Tibial nerve (tissue), 4 donors: Measurements from ENCODE around the gene KCNK13. TPM values are rescaled to one million over a fixed set of nuclear protein-coding genes. Genes with fewer than 3 reads are reported as not detected.
"Not testable (repeated sequence)": the region's sequence is repeated elsewhere in the genome, so short reads cannot be mapped to it uniquely, and the experiment has no call there.

Source experiments
- DNase-seq, 2 donors: peaks; one replicate each; pipeline ENCODE4 v3.0.0-alpha.2; 2019; ENCODE audit warnings: low spot score in 2 of 2
- H3K27ac ChIP-seq, 4 donors: fragments of 200-600 bp; sonication (generic) in 3 of 4; one replicate each; pipeline ENCODE4 v1.5.1; 2017 to 2019; ENCODE audit warnings: mild to moderate bottlenecking in 1 of 4
- H3K27me3 ChIP-seq, 2 donors: fragments of 200-600 bp; sonication (generic) in 1 of 2; one replicate each; pipeline versions ENCODE4 v1.5.1 to v1.6.0; 2017 to 2019
- H3K36me3 ChIP-seq, 3 donors: fragments of 200-600 bp; sonication (generic); one replicate each; pipeline ENCODE4 v1.5.1; 2018 to 2019
- H3K4me1 ChIP-seq, 4 donors: fragments of 200-600 bp; sonication (generic) in 3 of 4; one replicate each; pipeline ENCODE4 v1.5.1; 2017 to 2019
- H3K4me3 ChIP-seq, 4 donors: fragments of 200-600 bp; sonication (generic) in 3 of 4; one replicate each; pipeline ENCODE4 v1.5.1; 2017 to 2019; ENCODE audit warnings: mild to moderate bottlenecking in 1 of 4, moderate library complexity in 1 of 4
- H3K9me3 ChIP-seq, 4 donors: fragments of 200-600 bp; sonication (generic) in 3 of 4; one replicate each; pipeline ENCODE4 v1.5.1; 2017 to 2019
- EP300 ChIP-seq, 2 donors: sonication (generic); formaldehyde crosslinking; IDR thresholded peaks; one replicate each; pipeline ENCODE4 v1.6.1; 2017; ENCODE audit warnings: antibody characterized with exemption in 2 of 2, mild to moderate bottlenecking in 1 of 2
- POLR2A ChIP-seq, 2 donors: fragments of 450-650 bp; IDR thresholded peaks; one replicate each; pipeline ENCODE4 v1.6.1; 2017; ENCODE audit warnings: antibody characterized with exemption in 2 of 2, mild to moderate bottlenecking in 2 of 2, moderate library complexity in 2 of 2
- WGBS, 2 donors: methylation state at CpG; one replicate each; pipeline ENCODE4 v1.1.5; 2018; 5-methylcytosine and 5-hydroxymethylcytosine counted together
- total RNA-seq, 4 donors: library from RNA; depleted of rRNA; stranded (reverse); fragments of >200 nt; gene quantifications; one replicate each; pipeline ENCODE4 v1.1.0, GENCODE V29; 2016
- TF ChIP-seq, protein P1 (sequence below), 5 experiments: fragments of 200-600 bp in 3 of 5; fragments of 450-650 bp in 2 of 5; sonication (generic) in 3 of 5; IDR thresholded peaks; one replicate each; pipeline ENCODE4 v1.5.1; 2016 to 2019; ENCODE audit warnings: antibody characterized with exemption in 5 of 5, mild to moderate bottlenecking in 3 of 5, moderate library complexity in 2 of 5

The KCNK13 gene
- total RNA-seq, 4 donors from 2014 or later = 0.20 to 3.6 (median 0.53) TPM

DNA sequence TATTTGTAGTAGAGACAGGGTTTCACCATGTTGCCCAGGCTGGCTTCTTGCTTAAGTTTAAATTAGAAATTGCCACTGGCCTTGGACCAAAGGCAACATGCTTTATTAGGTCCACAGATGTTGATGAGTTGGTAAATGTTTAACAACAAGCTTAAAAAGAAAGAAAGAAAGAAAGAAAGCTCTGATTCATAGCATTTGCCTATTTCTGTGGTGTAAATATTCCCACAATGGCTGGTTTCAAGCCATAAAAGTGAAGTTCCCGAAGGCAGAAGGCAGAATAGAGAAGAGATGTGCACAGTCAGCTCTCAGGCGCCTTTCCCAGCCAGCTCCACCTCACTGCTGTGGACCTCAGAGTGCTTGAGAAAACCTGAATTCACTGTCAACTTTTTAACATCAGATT lies 26.4 kb downstream of the KCNK13 start:
- no peaks in the 10 kb centered on the region for H3K36me3 ChIP-seq
- no peak for DNase-seq
- H3K4me3 ChIP-seq = no peak overlapping the region
- no peaks in the 10 kb centered on the region for H3K27me3 ChIP-seq
- no peaks in the 10 kb centered on the region for H3K4me1 ChIP-seq
- TF ChIP-seq EP300 (IDR thresholded peaks at IDR 0.05) (no peak), POLR2A (IDR thresholded peaks at IDR 0.05) (no peak)
- TF ChIP-seq, protein P1, sequence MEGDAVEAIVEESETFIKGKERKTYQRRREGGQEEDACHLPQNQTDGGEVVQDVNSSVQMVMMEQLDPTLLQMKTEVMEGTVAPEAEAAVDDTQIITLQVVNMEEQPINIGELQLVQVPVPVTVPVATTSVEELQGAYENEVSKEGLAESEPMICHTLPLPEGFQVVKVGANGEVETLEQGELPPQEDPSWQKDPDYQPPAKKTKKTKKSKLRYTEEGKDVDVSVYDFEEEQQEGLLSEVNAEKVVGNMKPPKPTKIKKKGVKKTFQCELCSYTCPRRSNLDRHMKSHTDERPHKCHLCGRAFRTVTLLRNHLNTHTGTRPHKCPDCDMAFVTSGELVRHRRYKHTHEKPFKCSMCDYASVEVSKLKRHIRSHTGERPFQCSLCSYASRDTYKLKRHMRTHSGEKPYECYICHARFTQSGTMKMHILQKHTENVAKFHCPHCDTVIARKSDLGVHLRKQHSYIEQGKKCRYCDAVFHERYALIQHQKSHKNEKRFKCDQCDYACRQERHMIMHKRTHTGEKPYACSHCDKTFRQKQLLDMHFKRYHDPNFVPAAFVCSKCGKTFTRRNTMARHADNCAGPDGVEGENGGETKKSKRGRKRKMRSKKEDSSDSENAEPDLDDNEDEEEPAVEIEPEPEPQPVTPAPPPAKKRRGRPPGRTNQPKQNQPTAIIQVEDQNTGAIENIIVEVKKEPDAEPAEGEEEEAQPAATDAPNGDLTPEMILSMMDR (IDR thresholded peaks at IDR 0.05) = no peak
- H3K27ac ChIP-seq = no peak overlapping the region
- WGBS, 2 donors = 60 to 74% methylated on average over 2 of the region's 2 CpGs
- H3K9me3 ChIP-seq = no peaks in the 10 kb centered on the region

DNA sequence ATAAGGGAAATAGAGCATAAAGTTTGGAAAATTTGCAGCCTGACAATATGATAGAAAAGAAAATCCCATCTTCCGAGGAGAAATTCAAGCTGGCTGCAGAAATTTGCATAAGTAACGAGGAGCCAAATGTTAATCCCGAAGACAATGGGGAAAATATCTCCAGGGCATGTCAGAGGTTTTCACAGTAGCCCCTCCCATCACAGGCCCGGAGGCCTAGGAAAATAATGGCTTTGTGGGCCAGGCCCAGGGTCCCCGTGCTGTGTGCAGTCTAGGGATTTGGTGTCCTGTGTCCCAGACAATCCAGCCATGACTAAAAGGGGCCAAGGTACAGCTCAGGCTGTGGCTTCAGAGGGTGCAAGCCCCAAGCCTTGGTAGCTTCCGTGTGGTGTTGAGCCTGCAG lies 27.7 kb downstream of the KCNK13 start:
- H3K27ac ChIP-seq, H3K4me3 ChIP-seq, H3K27me3 ChIP-seq, H3K4me1 ChIP-seq, H3K36me3 ChIP-seq, DNase-seq, H3K9me3 ChIP-seq: not testable (repeated sequence)
- 46 to 52% methylated on average over 6 of the region's 6 CpGs for WGBS, 2 donors

DNA sequence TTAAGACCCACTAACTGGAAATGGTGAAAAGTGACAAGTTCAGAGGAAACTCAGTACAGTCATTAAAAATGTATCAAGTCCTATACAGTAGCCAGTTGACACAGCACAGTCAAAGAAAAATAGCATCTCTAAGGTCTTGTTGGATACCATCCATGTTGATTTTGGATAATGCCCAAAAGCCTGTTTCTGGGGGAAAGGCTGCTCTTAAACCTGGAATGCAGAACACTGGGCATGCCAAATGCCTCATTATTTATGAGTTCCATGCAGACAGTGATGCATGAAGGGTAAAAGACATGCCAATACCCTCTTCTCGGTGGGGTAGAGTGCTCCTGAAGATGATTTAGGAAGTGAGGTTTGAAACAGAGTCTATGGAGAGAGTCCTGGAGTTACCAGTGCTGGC lies 29.6 kb downstream of the KCNK13 start:
- WGBS, 2 donors = 26 to 32% methylated on average over 1 of the region's 1 CpG
- Histone ChIP-seq H3K4me1 (no peaks in the 10 kb centered on the region), H3K27me3 (no peaks in the 10 kb centered on the region), H3K27ac (no peak overlapping the region), H3K36me3 (no peaks in the 10 kb centered on the region), H3K4me3 (no peak overlapping the region), H3K9me3 (no peaks in the 10 kb centered on the region)
- DNase-seq = no peak
- TF ChIP-seq, protein P1 (IDR thresholded peaks at IDR 0.05) = no peak
- TF ChIP-seq EP300 (IDR thresholded peaks at IDR 0.05) (no peak), POLR2A (IDR thresholded peaks at IDR 0.05) (no peak)

DNA sequence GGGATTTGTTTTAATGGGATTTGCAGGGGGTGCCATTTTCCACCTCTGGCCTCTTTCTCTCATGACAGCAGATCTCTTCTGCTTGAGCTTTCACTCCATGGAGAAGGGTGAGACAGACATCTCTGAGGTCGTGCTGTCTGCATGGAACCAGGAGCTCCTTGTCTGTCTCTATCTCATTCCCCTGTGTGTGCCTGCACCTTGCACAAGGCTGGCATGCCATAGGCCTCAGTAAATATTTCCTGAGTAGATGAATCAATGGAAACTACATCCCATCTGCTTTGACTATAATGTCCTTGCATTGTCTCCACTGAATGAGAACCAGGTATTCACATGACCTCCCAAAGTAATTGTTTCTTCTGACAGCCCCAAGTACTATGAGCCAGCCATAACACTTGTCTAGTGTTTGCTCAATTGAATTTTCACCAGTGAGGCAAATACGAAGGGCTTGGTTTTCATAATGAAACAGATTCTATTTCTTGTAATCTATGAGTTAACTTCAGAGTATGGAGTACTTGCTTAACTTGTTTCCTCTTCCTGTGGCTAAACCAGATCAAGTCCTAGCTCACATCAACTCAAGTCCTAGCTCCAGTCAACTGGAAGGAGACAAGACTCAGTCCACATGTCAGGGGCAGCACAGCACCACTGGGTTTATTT lies 32.3 kb downstream of the KCNK13 start:
- H3K27ac ChIP-seq = no peak overlapping the region
- H3K4me3 ChIP-seq = no peak overlapping the region
- WGBS, 2 donors = 72 to 79% methylated on average over 2 of the region's 2 CpGs
- H3K9me3 ChIP-seq = no peaks in the 10 kb centered on the region
- H3K27me3 ChIP-seq = no peaks in the 10 kb centered on the region
- H3K4me1 ChIP-seq = no peaks in the 10 kb centered on the region
- DNase-seq = no peak
- H3K36me3 ChIP-seq = no peaks in the 10 kb centered on the region
- TF ChIP-seq EP300 (IDR thresholded peaks at IDR 0.05) (no peak), POLR2A (IDR thresholded peaks at IDR 0.05) (no peak)
- TF ChIP-seq, protein P1 (IDR thresholded peaks at IDR 0.05) = no peak

DNA sequence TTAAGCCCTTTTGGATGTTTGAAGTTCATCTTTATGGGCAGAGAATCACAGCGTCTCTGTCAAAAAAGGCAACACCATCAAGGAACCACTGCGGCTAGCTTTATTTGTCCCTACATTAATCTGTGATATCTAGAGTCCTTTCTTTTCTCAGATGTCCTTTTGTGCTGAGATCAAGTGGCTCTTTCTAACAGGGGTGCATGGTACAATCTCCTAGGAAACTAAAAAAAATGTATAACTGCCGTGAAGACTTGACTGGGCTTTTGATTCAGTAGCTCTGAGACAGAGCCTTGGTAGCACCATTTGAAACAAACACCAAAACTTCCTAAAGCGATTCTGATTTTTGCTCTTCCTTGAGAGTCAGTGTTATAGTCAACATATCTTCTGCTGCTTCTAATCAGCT lies 33.3 kb downstream of the KCNK13 start:
- Histone ChIP-seq H3K27ac (no peak overlapping the region), H3K9me3 (no peaks in the 10 kb centered on the region), H3K36me3 (no peaks in the 10 kb centered on the region), H3K4me3 (no peak overlapping the region), H3K4me1 (no peaks in the 10 kb centered on the region), H3K27me3 (no peaks in the 10 kb centered on the region)
- no peak for TF ChIP-seq POLR2A (IDR thresholded peaks at IDR 0.05)
- DNase-seq = no peak
- 70 to 77% methylated on average over 4 of the region's 4 CpGs for WGBS, 2 donors

DNA sequence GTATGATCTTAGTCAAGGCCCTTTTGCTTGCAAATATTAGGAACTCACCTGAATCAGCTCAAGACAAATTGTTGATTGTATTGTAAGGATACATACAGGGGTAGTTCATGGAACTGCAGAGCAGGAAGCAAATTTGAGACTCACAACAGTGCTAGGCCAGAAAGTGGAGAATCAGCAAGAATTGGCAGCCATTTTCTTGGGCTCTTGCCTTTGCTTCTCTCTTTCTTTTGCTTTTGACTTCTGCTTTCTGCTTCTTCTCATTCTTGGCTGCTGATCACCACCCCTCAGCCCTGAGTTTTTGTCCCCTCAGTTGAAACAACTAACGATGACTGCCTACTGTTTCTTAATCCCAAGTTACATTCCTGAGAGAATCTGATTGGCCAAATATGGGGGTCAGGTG lies 34.8 kb downstream of the KCNK13 start:
- Histone ChIP-seq H3K36me3 (no peaks in the 10 kb centered on the region), H3K27me3 (no peaks in the 10 kb centered on the region), H3K27ac (no peak overlapping the region), H3K4me3 (no peak overlapping the region), H3K9me3 (no peaks in the 10 kb centered on the region), H3K4me1 (no peaks in the 10 kb centered on the region)
- WGBS, 2 donors = 41 to 70% methylated on average over 1 of the region's 1 CpG
- DNase-seq = no peak
- TF ChIP-seq, protein P1 (IDR thresholded peaks at IDR 0.05) = no peak
- no peak for TF ChIP-seq EP300 (IDR thresholded peaks at IDR 0.05)
- no peak for TF ChIP-seq POLR2A (IDR thresholded peaks at IDR 0.05)
